COLO829 (cell line): ENCODE results near the gene GAB2.
"Not testable (repeated sequence)": the region's sequence is repeated elsewhere in the genome, so short reads cannot be mapped to it uniquely, and the experiment has no call there.

ENCODE experiments used
- DNase-seq: peaks from one replicate; pipeline ENCODE4 v3.0.0; 2012; ENCODE audit warnings: low spot score

Gene GAB2

GRCh38 chr11:78281511-78281910, 136.1 kb downstream of the GAB2 start:
- no peak for DNase-seq

GRCh38 chr11:78277314-78277994, 140.2 kb downstream of the GAB2 start:
- no peak for DNase-seq

GRCh38 chr11:78276311-78276710, 141.3 kb downstream of the GAB2 start:
- DNase-seq, result no peak

GRCh38 chr11:78274739-78275138, 142.9 kb downstream of the GAB2 start:
- no peak for DNase-seq

- DNase-seq, result not testable (repeated sequence)
Measured at GRCh38 chr11:78272625-78273269, 144.9 kb downstream of the GAB2 start.

- not testable (repeated sequence) for DNase-seq
Measured at GRCh38 chr11:78271801-78272200, 145.8 kb downstream of the GAB2 start.

- DNase-seq, result no peak
Measured at GRCh38 chr11:78270971-78271370, 146.6 kb downstream of the GAB2 start.

GRCh38 chr11:78269806-78270205, 147.8 kb downstream of the GAB2 start:
- DNase-seq, result no peak

GRCh38 chr11:78268591-78269410, 148.8 kb downstream of the GAB2 start:
- DNase-seq, result peak; percentile 28

- no peak for DNase-seq
Measured at GRCh38 chr11:78266451-78266850, 151.2 kb downstream of the GAB2 start.

GRCh38 chr11:78265326-78265725, 152.3 kb downstream of the GAB2 start:
- no peak for DNase-seq

GRCh38 chr11:78262691-78263090, 154.9 kb downstream of the GAB2 start:
- DNase-seq, result no peak

- no peak for DNase-seq
Measured at GRCh38 chr11:78262238-78262637, 155.4 kb downstream of the GAB2 start.

- DNase-seq, result no peak
Measured at GRCh38 chr11:78261828-78262227, 155.8 kb downstream of the GAB2 start.

- no peak for DNase-seq
Measured at GRCh38 chr11:78261367-78261766, 156.3 kb downstream of the GAB2 start.

GRCh38 chr11:78259777-78260487, 157.7 kb downstream of the GAB2 start:
- no peak for DNase-seq

- no peak for DNase-seq
Measured at GRCh38 chr11:78257654-78258053, 160.0 kb downstream of the GAB2 start.

GRCh38 chr11:78256962-78257361, 160.7 kb downstream of the GAB2 start:
- no peak for DNase-seq

- DNase-seq, result no peak
Measured at GRCh38 chr11:78255919-78256318, 161.7 kb downstream of the GAB2 start.

- DNase-seq, result no peak
Measured at GRCh38 chr11:78254268-78254667, 163.4 kb downstream of the GAB2 start.

GRCh38 chr11:78253797-78254196, 163.8 kb downstream of the GAB2 start:
- DNase-seq, result no peak

- DNase-seq, result no peak
Measured at GRCh38 chr11:78251083-78251775, 166.4 kb downstream of the GAB2 start.
